ENCODE measurements around the gene CFTR. TPM values are rescaled to one million over a fixed set of nuclear protein-coding genes. Genes with fewer than 3 reads are reported as not detected.
A peak's percentile ranks its signal among the peaks of the same experiment; 100 is the strongest.

Gene CFTR
- total RNA-seq, 1 experiment from 2014 or later = not detected

- Histone ChIP-seq H2AFZ (no peak overlapping the region), H3K4me1 (replicated peaks; ENCODE audit: insufficient read depth) (0 out of 2 replicates have a peak, but pooled peaks cover 4% of the 10 kb centered on the region), H3K4me3 (no peak overlapping the region), H3K27ac (no peak overlapping the region), H3F3A (ENCODE audit: insufficient read depth, low read depth) (peaks cover 3% of the 10 kb centered on the region; the same call in 1 of the 2 replicates), H3K9me3 (ENCODE audit: insufficient read depth, low read depth) (no peaks in the 10 kb centered on the region), H3K79me2 (ENCODE audit: low read depth) (no peaks in the 10 kb centered on the region), H3K9me2 (ENCODE audit: insufficient read depth) (no peaks in the 10 kb centered on the region), H4K20me1 (ENCODE audit: insufficient read depth) (no peaks in the 10 kb centered on the region), H3K4me2 (no peak overlapping the region), H3K36me3 (ENCODE audit: low read depth) (no peaks in the 10 kb centered on the region), H3K27me3 (ENCODE audit: insufficient read depth, low read depth) (no peaks in the 10 kb centered on the region)
- ChIA-PET CTCF (no interaction called here), POLR2A (ENCODE audit: unreplicated experiment) (no interaction called here)
- peak in 1 of 2 experiments; percentile 42 for DNase-seq
- BruUV-seq (replicated peaks) = no TSS peak
- TF ChIP-seq, protein P1, sequence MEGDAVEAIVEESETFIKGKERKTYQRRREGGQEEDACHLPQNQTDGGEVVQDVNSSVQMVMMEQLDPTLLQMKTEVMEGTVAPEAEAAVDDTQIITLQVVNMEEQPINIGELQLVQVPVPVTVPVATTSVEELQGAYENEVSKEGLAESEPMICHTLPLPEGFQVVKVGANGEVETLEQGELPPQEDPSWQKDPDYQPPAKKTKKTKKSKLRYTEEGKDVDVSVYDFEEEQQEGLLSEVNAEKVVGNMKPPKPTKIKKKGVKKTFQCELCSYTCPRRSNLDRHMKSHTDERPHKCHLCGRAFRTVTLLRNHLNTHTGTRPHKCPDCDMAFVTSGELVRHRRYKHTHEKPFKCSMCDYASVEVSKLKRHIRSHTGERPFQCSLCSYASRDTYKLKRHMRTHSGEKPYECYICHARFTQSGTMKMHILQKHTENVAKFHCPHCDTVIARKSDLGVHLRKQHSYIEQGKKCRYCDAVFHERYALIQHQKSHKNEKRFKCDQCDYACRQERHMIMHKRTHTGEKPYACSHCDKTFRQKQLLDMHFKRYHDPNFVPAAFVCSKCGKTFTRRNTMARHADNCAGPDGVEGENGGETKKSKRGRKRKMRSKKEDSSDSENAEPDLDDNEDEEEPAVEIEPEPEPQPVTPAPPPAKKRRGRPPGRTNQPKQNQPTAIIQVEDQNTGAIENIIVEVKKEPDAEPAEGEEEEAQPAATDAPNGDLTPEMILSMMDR (conservative IDR thresholded peaks at IDR 0.05) = no peak
- no peak for TF ChIP-seq EZH2 (IDR thresholded peaks at IDR 0.05; ENCODE audit: low read depth)
- intact Hi-C loops (cut with micrococcal nuclease; ENCODE audit: unreplicated experiment) = loop anchor here (1.0 kb wide), 1 partner anchor 63 kb away; no protein-coding TSS in a partner anchor
Observed at GRCh38 chr7:117645481-117646165, 165.8 kb downstream of the CFTR start.

- 0 out of 2 replicates have a peak, but pooled peaks cover 4% of the 10 kb centered on the region for H3K4me1 ChIP-seq (replicated peaks; ENCODE audit: insufficient read depth)
Observed at GRCh38 chr7:117648203-117648866, 168.5 kb downstream of the CFTR start.

GRCh38 chr7:117652943-117653680 is 173.3 kb downstream of the CFTR start:
- POLR2A ChIA-PET (ENCODE audit: unreplicated experiment) = no interaction called here
- H3K9me2 ChIP-seq (ENCODE audit: insufficient read depth) = no peaks in the 10 kb centered on the region
- H3K4me3 ChIP-seq = no peak overlapping the region
- intact Hi-C loops (cut with micrococcal nuclease; ENCODE audit: unreplicated experiment) = no loop called here
- no peaks in the 10 kb centered on the region for H3F3A ChIP-seq (ENCODE audit: insufficient read depth, low read depth)
- no peak overlapping the region for H3K4me2 ChIP-seq
- CTCF ChIA-PET = no interaction called here
- BruUV-seq (replicated peaks) = no TSS peak
- H3K9me3 ChIP-seq (ENCODE audit: insufficient read depth, low read depth) = no peaks in the 10 kb centered on the region
- no peaks in the 10 kb centered on the region for H4K20me1 ChIP-seq (ENCODE audit: insufficient read depth)
- no peaks in the 10 kb centered on the region for H3K79me2 ChIP-seq (ENCODE audit: low read depth)
- TF ChIP-seq, protein P1 (conservative IDR thresholded peaks at IDR 0.05) = no peak
- TF ChIP-seq EZH2 (IDR thresholded peaks at IDR 0.05; ENCODE audit: low read depth) = no peak
- DNase-seq = no peak
- no peaks in the 10 kb centered on the region for H3K27me3 ChIP-seq (ENCODE audit: insufficient read depth, low read depth)
- H3K36me3 ChIP-seq (ENCODE audit: low read depth) = no peaks in the 10 kb centered on the region
- H3K27ac ChIP-seq = no peak overlapping the region
- no peak overlapping the region for H2AFZ ChIP-seq
- no peaks in the 10 kb centered on the region for H3K4me1 ChIP-seq (replicated peaks; ENCODE audit: insufficient read depth)

More at GRCh38 chr7:117648203-117648866, 168.5 kb downstream of the CFTR start:
- Histone ChIP-seq H3K36me3 (ENCODE audit: low read depth) (no peaks in the 10 kb centered on the region), H3K27me3 (ENCODE audit: insufficient read depth, low read depth) (no peaks in the 10 kb centered on the region), H3K79me2 (ENCODE audit: low read depth) (no peaks in the 10 kb centered on the region), H3K9me2 (ENCODE audit: insufficient read depth) (no peaks in the 10 kb centered on the region), H3K9me3 (ENCODE audit: insufficient read depth, low read depth) (no peaks in the 10 kb centered on the region), H3K4me3 (no peak overlapping the region), H4K20me1 (ENCODE audit: insufficient read depth) (no peaks in the 10 kb centered on the region), H3F3A (ENCODE audit: insufficient read depth, low read depth) (peaks cover 3% of the 10 kb centered on the region; the same call in 1 of the 2 replicates), H3K4me2 (no peak overlapping the region), H2AFZ (no peak overlapping the region), H3K27ac (no peak overlapping the region)
- DNase-seq = no peak
- ChIA-PET POLR2A (ENCODE audit: unreplicated experiment) (no interaction called here), CTCF (no interaction called here)
- no TSS peak for BruUV-seq (replicated peaks)
- intact Hi-C loops (cut with micrococcal nuclease; ENCODE audit: unreplicated experiment) = no loop called here
- TF ChIP-seq EZH2 (IDR thresholded peaks at IDR 0.05; ENCODE audit: low read depth) = no peak
- TF ChIP-seq, protein P1 (conservative IDR thresholded peaks at IDR 0.05) = no peak

Data from PC-9 (cell line).